Hematopoietic multipotent progenitor cell treated with erythropoietin and hydrocortisone succinate and interleukin-3 and kit ligand, for 17 days (in vitro differentiated cells): ENCODE results near the gene UCP3.
A peak's percentile ranks its signal among the peaks of the same experiment; 100 is the strongest.

Experiments
- DNase-seq: peaks from one replicate; pipeline ENCODE4 v3.0.0-alpha.2; 2015; ENCODE audit warnings: low spot score

UCP3 gene

DNA sequence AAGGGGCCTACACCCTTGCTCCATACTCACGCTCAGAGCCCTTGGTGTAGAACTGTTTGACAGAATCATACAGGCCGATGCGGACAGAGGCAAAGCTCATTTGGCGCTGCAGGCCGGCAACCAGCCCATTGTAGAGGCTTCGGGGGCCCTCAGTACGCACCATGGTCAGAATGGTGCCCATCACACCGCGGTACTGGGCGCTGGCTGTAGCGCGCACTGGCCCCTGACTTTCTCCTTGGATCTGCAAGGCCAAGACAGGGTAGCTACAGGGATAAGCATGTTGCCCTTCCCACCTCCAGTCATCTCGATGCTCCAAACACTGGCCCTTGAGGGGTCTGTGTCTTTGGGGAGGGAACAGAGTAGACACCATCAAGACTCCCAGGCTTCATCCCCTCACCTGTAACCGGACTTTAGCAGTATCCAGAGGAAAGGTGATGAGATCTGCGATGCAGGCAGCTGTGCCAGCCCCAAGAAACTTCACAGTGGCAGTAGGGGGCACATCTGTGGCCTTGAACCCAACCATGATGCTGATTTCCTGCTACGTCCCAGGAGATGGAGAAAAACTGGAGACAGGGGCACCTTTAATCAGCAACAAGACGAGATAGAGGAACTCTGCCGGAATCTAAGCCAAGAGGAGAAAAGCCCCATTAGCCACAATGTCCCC lies 30.9 kb downstream of the UCP3 start:
- DNase-seq, result no peak

DNA sequence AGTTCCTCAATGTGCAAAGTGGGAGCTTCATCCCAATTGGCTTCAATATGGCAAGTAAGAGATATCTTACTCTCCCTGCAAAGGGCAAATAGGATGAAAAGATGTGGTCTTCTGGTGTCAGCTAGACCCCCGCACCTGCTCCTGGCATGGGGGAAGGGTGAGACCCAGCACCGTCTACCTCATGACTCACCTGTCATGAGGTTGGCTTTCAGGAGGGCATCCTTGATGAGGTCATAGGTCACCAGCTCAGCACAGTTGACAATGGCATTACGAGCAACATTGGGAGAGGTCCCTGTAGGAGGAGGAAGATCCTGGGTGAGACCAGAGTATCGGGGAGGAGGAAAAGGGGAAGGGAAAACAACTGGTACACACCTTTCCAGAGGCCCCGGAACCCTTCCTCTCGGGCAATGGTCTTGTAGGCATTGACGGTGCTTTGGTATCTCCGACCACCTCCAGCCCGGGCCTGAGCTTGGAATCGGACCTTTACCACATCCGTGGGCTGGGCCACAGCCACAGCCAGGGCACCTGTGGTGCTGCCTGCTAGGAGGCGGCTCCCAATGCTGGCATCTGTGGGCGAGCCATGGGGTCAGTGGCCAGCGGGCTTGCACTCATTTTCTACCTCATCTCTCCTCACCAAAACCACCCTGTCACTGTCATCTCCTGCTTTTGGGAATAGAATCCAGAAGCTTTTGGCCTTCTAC lies 32.3 kb downstream of the UCP3 start:
- peak; percentile 4 for DNase-seq

DNA sequence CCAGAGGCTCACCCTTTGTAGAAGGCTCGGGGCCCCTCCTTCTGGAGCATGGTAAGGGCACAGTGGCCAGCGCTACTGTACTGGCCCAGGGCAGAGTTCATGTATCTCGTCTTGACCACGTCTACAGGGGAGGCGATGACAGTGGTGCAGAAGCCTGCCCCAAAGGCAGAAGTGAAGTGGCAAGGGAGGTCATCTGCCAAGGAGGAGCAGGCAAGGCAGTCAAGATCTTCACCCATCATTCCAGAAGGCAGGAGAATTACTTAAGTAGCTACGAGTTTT lies 33.5 kb downstream of the UCP3 start:
- peak; percentile 5 for DNase-seq

DNA sequence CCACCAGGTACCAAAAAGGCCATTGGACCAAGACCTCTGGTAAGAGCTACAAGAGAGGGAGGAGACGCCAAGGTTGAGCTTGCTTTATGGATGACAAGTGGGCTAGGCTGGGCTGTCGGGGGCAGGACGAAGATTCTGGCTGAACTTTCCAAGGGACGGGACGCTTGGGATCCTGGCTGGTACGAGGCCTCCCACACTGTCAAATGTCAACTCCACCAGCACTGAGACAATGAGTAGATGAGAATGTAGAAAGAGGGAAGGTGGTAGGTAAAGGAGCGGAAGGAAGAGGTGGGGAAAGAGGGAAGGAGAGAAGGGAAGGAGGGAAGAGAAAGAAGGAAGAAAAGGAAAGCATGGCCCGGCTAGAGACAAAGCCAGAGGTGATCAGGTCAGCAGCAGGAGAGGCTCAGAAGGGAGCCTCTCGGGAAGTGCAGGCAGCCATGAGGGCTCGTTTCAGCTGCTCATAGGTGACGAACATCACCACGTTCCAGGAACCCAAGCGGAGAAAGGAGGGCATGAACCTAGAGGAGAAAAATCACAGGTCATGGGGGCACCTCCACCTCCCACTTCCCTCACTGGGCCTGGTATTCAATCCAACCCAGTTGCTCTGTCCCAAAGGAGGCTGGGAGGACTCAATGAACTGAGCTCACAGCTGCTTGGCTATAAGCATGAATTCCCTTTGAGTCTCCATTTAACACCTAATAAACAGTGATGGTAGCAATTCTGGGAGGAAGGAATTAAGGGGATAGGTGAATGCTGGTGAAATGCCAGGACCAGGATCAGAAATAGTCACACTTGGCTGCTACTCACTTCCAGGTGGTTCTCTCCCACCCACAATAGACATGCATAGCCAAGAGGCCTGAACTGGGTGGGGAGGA lies 34.0 kb downstream of the UCP3 start:
- DNase-seq, result peak; percentile 4

DNA sequence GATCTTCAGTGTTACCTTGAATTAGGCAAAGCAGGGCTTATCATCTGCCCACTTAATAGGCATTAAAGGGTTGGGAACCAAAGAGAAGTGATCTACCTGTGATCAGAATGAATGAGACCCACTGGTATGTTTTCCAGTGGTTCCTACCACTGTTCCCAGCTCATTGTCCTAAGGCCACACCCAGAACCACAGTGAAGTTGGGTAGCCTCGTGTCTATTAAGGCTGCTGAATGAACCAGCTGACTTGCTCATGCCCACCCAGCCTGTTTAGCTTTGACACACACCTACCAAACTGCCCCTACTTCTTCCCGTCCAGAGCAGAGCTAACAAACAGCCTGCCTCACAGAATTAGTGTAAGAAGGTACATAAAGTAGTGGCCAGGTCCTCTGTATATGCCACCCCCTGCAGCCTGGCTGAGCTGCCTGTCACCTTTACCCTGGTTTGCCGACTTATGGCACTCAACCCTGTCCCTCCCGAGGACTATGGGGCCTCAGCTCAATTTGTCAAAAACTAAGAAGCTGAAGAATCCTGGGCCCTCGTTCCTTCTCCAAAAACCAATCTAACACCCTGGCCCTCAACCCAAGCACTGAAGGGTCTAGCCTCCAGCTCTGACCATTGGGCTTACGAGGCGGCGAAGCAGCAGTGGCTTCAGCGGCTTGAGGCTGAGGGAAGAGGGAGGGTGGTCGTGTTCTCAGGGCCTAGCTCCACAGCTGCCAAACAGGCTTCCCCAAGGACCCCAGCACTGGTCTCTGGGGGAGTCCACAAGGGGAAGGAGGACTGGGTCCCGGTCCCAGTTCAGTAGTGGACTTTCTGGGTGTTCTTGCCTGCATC lies 36.0 kb downstream of the UCP3 start:
- peak; percentile 21 for DNase-seq

DNA sequence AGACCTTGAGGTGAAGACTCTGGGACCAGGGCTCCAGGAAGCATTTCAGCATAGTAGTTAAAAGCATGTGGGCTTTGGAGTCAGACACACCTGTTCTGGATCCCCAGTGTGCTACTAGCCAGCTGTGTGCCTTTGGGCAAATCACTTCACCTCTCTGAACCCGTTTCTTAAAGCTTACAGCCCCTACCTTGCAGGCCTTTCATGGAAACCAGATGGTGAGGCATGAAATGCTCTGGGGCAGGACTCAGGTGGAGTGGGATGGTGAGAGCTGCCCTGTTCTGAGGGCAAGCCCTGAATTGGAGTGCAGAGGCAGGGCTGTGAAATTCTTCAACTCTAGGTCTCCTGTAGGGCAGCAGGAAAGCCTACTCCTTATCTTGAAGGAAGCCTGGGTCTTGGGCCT lies 36.7 kb downstream of the UCP3 start:
- peak; percentile 18 for DNase-seq

DNA sequence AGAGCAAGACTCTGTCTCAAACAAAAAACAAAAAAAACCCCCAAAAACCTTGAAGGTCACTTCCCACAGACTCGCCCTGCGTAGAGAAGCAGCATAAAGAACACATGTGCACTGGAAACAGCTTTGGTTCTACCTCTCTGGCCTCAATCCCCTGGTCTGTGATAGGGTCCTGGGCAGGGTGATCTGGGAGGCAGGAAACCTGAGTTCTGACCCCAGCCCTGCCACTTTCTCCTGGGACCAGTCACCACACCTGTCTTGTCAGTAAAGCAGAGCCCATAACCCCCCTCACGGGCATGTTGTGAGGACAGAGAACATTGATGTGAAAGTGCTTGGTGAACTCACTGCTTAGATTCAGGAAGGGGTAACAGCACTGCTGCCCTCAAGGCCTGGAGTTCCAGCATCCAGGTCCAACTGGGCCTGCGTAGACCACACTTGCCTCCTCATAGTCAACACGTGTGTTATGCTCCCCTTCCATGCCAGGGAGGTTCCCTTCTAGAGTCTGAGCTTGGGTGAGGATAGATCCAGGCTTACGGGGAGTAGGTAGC lies 37.6 kb downstream of the UCP3 start:
- peak; percentile 13 for DNase-seq

DNA sequence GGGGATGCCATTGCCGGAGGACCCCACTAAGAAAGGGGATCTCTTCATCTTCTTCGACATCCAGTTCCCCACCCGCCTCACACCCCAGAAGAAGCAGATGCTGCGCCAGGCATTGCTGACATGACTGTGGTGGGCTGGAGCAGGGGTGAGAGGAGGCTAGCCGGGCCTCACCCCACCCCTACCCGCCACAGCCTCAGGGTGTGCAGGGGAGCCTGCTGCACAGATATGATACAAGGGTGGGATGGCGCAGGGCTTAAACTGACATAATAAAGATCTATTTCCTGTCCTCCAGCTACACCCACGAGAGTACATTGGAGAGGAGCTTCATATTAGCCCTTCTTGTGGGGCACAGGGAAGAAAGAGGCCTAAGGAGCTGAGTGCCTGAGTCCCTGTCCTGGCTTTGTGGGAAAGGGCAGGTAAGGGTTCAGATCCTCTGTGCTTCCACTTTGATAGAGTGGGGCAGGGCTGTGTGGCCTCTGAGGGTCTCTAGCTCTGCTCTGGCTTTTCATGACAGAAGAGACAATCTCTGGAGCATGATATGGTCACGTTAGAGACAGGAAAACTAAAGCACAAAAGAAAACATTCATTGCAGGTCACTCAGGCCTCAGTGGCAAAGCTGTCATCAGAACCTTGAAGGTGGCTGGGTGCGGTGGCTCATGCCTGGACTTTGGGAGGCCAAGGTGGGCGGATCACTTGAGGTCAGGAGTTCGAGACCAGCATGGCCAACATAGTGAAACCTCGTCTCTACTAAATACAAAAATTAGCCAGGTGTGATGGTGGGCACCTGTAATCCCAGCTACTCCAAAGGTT lies 38.7 kb downstream of the UCP3 start:
- peak; percentile 54 for DNase-seq

DNA sequence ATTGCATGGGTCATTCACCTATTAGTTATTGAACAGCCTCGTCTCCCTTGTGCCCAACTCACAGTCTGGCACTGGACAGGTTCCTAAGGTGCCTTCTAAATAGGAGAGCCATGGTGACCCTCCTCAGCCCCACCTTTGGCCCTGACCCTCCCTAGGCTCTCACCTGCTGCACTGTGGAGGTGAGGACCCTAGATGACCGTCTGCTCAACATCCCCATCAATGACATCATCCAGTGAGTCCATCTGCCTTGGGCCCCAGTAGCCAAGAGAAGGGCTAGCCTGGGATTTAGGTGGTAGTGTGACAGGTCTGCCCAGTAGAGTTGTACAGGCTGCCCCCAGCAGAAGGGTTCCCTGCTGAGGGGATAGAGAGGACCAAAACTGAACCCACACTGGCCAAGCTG lies 39.8 kb downstream of the UCP3 start:
- DNase-seq, result no peak

DNA sequence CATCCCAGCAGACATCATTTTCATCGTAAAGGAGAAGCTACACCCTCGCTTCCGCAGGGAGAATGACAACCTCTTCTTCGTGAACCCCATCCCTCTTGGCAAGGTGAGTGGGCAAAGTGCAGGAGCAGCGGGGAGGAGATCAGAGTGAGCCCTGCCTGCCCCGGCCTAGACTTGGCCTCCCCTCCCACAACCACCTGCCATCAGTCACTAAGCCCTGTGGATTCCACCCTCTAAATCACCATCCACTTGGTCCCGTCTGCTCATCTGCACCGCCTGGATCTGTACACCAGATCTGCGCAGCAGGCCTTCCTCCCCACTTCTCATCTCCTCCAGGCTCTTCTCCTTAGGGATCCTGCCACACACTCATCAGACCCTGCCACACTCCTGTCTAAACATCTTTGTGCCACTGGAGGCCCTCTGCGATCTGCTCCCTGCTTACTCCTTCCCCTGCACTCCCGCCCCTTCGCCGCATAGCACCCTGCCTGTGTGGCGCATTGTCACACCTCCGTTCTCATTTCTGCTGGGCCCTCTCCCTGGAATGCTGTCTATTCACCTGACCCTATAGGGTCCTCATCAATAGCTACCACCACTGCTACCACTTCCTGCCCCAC lies 40.4 kb downstream of the UCP3 start:
- no peak for DNase-seq

DNA sequence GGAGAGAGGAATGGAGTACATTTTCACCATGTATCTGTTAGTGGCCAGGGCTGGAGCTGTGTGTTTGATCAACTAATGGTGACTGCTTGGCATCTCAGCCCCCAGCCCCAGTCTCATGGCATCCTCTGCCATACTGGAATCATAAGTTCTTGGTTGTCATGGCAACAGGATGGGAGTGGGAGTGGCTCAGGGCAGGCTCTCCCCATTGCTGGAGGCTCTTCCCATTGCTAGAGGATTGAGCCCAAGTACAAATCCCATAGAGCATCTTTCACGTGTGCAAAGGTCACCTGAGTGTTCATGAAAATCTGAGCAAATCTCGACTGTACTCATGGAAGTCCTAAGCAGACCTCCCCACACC lies 43.1 kb downstream of the UCP3 start:
- no peak for DNase-seq

DNA sequence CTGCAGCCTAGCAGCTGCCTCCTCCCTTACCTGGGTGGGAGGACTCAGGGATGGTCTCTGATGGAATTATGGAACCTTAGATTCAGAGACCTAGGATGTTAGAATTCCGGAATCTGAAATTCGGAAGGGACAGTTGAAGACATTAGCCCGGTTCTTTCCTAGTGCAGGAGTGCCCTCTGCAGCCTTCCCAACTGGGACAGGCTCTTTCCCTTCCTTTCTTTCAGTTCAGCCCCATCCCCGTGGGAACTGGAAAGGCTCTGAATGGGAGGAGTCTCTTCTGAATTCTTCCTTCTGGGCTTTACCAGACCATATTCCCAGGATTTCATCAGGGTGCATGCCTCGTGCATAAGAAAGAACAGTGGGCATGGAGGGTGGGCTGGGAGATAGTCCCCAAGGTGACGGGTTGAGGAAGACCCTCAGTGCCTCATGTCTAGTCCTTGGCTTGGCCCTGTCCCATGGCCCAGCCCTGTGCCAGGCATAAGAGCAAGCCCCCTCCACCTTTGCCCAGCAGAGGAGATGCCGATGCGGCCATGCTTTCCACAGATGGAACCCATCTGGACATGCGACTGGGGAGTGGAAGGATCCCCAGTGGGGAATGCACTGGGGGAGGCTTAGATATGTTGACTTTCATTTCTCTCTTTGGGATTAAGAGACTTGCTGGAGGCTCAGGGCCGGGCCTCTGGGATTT lies 43.7 kb downstream of the UCP3 start:
- DNase-seq, result no peak

DNA sequence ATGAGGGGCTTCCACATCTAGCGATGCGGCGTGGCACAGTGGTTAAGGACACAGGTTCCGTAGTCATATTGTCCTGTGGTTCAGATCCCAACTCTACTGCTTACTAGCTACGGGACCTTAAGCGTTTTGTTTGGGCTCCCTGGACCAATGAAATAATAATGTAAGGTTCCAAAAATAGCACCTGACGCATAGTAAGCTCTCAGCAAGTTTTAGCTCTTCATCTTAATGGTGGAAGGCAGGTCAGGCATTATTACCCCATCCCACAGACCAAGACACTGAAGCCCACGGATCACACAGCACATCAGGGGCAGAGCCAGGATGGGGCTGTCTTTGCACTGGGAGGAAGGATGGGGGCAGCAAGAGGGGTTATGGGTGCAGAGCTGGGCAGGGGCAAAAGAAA lies 45.0 kb downstream of the UCP3 start:
- no peak for DNase-seq

DNA sequence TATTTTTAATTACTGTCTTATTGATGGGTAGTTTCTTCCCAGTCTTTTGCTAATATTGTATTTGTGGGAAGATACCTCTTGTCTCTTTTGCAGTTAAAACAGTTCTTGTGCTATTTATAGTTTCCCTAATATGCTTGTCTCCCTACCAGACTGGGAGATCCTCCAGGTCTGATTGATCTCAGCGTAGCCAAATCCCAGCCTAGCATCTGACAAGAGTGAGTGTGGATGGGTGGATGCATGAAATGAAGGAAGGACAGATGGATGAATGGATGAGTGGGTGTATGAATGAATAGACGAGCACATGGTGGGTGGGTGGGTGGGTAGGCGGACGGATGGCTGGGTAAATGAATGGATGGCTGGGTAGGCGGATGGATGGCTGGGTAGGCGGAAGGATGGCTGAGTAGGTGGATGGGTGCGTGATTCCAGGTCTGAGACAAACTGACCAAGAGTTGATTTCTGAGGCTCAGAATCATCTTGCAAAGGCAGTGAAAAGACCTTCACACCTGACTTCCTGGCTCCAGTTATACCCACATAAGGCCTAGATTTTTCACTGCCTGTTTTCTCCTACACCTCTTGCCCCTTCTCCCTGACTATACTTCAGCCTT lies 46.7 kb downstream of the UCP3 start:
- no peak for DNase-seq

DNA sequence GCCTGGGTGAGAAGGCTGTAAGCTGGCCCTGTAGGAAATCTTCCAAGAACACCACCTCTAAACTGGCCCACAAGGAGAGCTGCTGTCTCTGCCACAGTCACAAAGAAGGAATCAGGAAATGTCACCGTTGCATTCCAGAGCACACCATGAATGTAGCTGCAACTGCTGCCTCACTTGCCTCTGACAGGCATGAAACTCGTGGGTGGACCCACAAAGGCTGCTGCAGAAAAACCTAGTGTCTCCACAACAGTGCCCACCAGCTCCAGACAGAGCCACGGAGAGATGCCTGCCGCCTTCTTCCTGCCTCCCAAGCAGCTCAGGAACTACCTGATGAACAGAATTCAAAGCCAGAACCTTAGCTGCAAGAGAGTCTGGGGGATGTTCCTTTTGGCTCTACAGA lies 47.6 kb downstream of the UCP3 start:
- DNase-seq, result no peak

DNA sequence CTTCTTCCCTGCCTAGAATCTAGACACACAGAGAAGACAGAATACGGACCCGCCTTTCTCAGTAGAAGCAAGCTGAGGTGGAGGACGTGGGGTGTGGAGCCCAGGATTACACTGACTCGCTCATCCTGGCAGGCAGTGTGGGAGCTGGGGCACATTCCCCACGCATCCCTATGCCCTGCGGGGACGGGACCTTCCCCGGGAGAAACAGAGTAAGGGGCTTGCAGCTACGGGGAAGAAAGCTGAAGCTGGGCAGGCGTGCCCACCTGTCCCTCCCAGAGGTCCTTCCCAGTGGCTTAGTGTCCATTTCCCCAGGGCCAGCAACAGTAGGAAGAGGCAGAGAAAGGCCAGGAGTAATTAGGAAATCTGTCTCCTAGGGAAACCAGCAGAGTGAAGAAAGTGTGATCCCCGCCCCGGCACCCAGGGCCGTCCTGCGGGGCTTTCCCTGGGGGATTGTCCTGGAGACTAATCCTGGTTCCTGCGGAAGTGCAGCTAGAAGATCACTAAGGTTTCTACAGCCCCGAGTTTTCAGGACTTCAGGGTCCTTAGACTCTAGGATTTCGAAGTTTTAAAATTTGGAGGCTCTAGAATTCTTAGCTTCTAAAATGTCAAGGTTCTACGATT lies 50.3 kb downstream of the UCP3 start:
- no peak for DNase-seq

DNA sequence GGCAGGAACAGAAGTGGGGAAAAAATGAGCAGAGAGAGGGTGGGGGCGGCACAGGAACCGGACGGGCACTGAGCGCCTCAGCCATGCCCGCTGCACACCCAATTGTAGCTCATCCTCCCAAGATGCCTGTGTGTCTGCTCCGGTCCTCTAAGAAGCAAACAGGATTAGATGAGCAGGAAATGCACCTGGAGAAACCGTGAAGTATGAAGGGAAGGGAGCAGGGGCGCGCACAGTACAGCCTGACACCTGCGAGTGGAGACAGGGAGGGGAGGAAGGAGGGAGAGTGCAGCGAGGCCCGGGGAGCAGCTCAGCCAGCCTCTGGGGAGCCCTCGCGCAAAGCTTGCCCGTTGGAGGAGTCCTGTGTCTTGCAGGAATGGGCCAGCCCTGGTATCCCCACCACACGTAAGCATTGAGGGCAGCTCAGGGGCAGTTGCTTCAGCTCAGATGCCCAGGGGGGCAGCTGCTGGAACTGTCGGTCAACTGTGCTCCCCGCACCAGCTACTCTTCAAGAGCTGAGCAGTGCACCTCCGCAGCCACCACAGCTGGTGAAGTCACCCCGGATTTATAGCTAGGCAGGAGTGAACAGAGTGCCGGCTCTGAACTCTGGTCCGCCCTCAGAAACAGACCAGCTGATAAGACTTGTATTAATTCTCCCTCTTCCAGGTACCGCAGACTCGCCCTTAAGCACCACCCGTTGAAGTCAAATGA lies 51.1 kb downstream of the UCP3 start:
- no peak for DNase-seq

DNA sequence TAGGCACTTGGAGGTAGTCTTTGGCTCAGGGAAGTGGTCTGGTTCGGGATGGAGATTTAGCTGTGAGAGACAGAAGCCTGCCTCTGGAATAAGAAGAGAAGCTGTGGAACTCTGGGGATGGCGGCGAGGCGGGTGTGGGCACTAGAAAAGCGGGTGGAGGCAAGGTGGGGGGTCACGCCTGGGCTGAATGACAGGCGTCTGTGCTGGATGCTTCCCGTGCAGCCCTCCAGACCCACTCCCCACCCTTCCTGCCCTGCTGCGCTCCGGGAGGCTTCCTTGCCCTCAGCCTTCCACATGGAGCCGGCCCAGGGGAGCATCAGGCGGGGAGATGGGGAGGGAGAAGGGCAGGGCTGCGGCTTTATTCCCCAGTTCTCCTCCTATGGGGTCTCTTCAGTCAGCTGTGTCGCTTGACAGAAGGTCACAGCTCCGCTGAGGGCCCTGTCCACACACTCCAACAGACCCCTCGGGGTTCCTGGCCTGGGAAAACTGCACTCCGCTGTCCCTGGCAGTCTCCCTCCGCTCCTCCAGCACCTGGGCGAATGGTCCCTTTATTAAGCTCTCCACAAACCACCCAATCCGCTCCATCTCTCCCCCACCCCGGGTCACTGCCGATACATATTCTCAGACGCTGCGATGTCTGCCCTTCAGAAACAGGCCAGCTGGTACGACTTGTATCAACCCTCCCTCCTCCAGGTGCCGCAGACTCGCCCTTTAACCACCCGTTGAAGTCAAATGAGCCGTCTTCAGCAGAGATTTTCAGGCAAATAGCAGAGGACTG lies 51.8 kb downstream of the UCP3 start:
- no peak for DNase-seq
